ENCODE data around the gene AKR1C4. TPM values are rescaled to one million over a fixed set of nuclear protein-coding genes. Genes with fewer than 3 reads are reported as not detected.

AKR1C4 gene
- total RNA-seq, 1 experiment from 2014 or later = not detected

DNA sequence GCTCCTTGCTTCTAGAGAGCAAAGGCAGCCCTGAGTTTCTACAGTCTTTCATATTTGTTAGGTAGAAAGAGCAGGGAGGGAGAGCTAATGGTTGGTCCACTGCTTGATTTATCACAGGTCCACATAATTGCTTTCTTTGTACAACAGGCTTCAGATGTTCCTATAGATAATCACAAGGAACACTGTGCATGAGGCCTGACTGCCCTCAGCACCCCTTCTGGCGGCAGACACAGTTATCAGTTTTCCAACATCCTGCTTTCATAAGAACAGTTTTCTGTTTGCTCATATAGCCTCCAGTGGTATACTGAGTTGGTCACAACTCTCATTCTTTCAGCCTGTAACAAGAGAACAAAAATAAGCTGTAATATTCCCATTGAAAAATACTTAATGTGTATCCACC is 69.7 kb downstream of the AKR1C4 start:
- Histone ChIP-seq H3K4me3 (ENCODE audit: low read depth in 2 of 2, low read length in 2 of 2) (no peak overlapping the region), H3K4me1 (ENCODE audit: control insufficient read depth, insufficient read depth, low read length) (no peaks in the 10 kb centered on the region), H3K27me3 (ENCODE audit: control insufficient read depth, insufficient read depth, low read length) (no peaks in the 10 kb centered on the region), H3K27ac (ENCODE audit: low read length) (no peak overlapping the region), H3K36me3 (ENCODE audit: control insufficient read depth, insufficient read depth, low read length) (no peaks in the 10 kb centered on the region), H3K9me3 (ENCODE audit: control insufficient read depth, insufficient read depth, low read depth, low read length) (no peaks in the 10 kb centered on the region)
- intact Hi-C loops (cut with micrococcal nuclease; ENCODE audit: unreplicated experiment) (no loop called here), in situ Hi-C loops (cut with HindIII; ENCODE audit: low pct_unique_long_range_greater_than_20kb, low sequenced_read_pairs) (no loop called here)
- TF ChIP-seq, protein P1, sequence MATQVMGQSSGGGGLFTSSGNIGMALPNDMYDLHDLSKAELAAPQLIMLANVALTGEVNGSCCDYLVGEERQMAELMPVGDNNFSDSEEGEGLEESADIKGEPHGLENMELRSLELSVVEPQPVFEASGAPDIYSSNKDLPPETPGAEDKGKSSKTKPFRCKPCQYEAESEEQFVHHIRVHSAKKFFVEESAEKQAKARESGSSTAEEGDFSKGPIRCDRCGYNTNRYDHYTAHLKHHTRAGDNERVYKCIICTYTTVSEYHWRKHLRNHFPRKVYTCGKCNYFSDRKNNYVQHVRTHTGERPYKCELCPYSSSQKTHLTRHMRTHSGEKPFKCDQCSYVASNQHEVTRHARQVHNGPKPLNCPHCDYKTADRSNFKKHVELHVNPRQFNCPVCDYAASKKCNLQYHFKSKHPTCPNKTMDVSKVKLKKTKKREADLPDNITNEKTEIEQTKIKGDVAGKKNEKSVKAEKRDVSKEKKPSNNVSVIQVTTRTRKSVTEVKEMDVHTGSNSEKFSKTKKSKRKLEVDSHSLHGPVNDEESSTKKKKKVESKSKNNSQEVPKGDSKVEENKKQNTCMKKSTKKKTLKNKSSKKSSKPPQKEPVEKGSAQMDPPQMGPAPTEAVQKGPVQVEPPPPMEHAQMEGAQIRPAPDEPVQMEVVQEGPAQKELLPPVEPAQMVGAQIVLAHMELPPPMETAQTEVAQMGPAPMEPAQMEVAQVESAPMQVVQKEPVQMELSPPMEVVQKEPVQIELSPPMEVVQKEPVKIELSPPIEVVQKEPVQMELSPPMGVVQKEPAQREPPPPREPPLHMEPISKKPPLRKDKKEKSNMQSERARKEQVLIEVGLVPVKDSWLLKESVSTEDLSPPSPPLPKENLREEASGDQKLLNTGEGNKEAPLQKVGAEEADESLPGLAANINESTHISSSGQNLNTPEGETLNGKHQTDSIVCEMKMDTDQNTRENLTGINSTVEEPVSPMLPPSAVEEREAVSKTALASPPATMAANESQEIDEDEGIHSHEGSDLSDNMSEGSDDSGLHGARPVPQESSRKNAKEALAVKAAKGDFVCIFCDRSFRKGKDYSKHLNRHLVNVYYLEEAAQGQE (IDR thresholded peaks at IDR 0.05; ENCODE audit: insufficient read depth in 1 of 2, low read depth in 2 of 2, low read length in 1 of 2) = no peak
- TF ChIP-seq, protein P2, sequence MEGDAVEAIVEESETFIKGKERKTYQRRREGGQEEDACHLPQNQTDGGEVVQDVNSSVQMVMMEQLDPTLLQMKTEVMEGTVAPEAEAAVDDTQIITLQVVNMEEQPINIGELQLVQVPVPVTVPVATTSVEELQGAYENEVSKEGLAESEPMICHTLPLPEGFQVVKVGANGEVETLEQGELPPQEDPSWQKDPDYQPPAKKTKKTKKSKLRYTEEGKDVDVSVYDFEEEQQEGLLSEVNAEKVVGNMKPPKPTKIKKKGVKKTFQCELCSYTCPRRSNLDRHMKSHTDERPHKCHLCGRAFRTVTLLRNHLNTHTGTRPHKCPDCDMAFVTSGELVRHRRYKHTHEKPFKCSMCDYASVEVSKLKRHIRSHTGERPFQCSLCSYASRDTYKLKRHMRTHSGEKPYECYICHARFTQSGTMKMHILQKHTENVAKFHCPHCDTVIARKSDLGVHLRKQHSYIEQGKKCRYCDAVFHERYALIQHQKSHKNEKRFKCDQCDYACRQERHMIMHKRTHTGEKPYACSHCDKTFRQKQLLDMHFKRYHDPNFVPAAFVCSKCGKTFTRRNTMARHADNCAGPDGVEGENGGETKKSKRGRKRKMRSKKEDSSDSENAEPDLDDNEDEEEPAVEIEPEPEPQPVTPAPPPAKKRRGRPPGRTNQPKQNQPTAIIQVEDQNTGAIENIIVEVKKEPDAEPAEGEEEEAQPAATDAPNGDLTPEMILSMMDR (IDR thresholded peaks at IDR 0.05) = no peak
- TF ChIP-seq POLR2AphosphoS5 (IDR thresholded peaks at IDR 0.05; ENCODE audit: low read depth, low read length) = no peak
- TF ChIP-seq TCF7L2 (IDR thresholded peaks at IDR 0.05; ENCODE audit: low read depth, low read length) = no peak
- TF ChIP-seq SIN3A (IDR thresholded peaks at IDR 0.05; ENCODE audit: borderline replicate concordance, insufficient read depth, low read depth, low read length) = no peak
- DNase-seq (ENCODE audit: low read depth, low spot score) = no peak
- ChIA-PET CTCF (no interaction called here), POLR2A (no interaction called here)
- no TSS peak for BruUV-seq (replicated peaks)
- ATAC-seq = no peak

DNA sequence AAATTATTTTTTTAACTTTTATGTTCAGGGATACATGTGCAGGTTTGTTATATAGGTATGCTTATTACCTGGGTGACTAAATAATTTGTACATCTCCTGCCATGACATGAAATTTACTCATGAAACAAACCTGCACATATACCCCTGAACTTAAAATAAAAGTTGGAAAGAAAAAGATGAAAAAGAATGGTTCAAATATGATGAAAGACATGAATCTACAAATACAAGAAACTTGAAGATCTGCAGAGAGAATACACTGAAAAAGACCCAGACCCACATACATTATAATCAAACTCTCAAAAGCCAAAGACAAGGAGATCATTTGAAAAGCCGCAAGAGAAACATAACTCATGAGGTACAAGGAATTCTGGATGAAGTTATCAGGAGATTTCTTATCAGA is 70.2 kb downstream of the AKR1C4 start:
- in situ Hi-C loops (cut with HindIII; ENCODE audit: low pct_unique_long_range_greater_than_20kb, low sequenced_read_pairs) (no loop called here), intact Hi-C loops (cut with micrococcal nuclease; ENCODE audit: unreplicated experiment) (no loop called here)
- Histone ChIP-seq H3K4me1 (ENCODE audit: control insufficient read depth, insufficient read depth, low read length) (no peaks in the 10 kb centered on the region), H3K9me3 (ENCODE audit: control insufficient read depth, insufficient read depth, low read depth, low read length) (no peaks in the 10 kb centered on the region), H3K27me3 (ENCODE audit: control insufficient read depth, insufficient read depth, low read length) (no peaks in the 10 kb centered on the region), H3K36me3 (ENCODE audit: control insufficient read depth, insufficient read depth, low read length) (no peaks in the 10 kb centered on the region), H3K27ac (ENCODE audit: low read length) (no peak overlapping the region), H3K4me3 (ENCODE audit: low read depth in 2 of 2, low read length in 2 of 2) (no peak overlapping the region)
- ChIA-PET CTCF (no interaction called here), POLR2A (no interaction called here)
- no TSS peak for BruUV-seq (replicated peaks)
- TF ChIP-seq POLR2AphosphoS5 (IDR thresholded peaks at IDR 0.05; ENCODE audit: low read depth, low read length) (no peak), SIN3A (IDR thresholded peaks at IDR 0.05; ENCODE audit: borderline replicate concordance, insufficient read depth, low read depth, low read length) (no peak), TCF7L2 (IDR thresholded peaks at IDR 0.05; ENCODE audit: low read depth, low read length) (no peak)
- TF ChIP-seq, protein P1 (IDR thresholded peaks at IDR 0.05; ENCODE audit: insufficient read depth in 1 of 2, low read depth in 2 of 2, low read length in 1 of 2) = no peak
- TF ChIP-seq, protein P2 (IDR thresholded peaks at IDR 0.05) = no peak
- ATAC-seq (no peak), DNase-seq (ENCODE audit: low read depth, low spot score) (no peak)

Measured in Panc1 (cell line).